Embryonic facial prominence (tissue), 1 donor: ENCODE measurements around the gene DENND2A.
"Not testable (repeated sequence)": the region's sequence is repeated elsewhere in the genome, so short reads cannot be mapped to it uniquely, and the experiment has no call there.

Source experiments
- DNase-seq: peaks from one replicate; pipeline ENCODE4 v3.0.0-alpha.2; 2016; ENCODE audit errors: extremely low spot score

DENND2A gene

GRCh38 chr7:140640727-140641523 lies at the start of gene DENND2A:
Gene DENND2A, minus strand, starts transcription at chr7:140640813. Its CDS starts 38,416 bp downstream, at chr7:140602397.
- peak; percentile 74 for DNase-seq

GRCh38 chr7:140689199-140690152 lies 48.9 kb upstream of the DENND2A start:
- DNase-seq = no peak

- DNase-seq = no peak
Measured at GRCh38 chr7:140688341-140688740, 47.7 kb upstream of the DENND2A start.

- no peak for DNase-seq
Measured at GRCh38 chr7:140686921-140687320, 46.3 kb upstream of the DENND2A start.

GRCh38 chr7:140685407-140686087 lies 44.9 kb upstream of the DENND2A start:
- DNase-seq = no peak

GRCh38 chr7:140684066-140684950 lies 43.7 kb upstream of the DENND2A start:
- no peak for DNase-seq

GRCh38 chr7:140683657-140684056 lies 43.0 kb upstream of the DENND2A start:
- no peak for DNase-seq

- DNase-seq = no peak
Measured at GRCh38 chr7:140681766-140682165, 41.2 kb upstream of the DENND2A start.

GRCh38 chr7:140680886-140681285 lies 40.3 kb upstream of the DENND2A start:
- DNase-seq = no peak

- DNase-seq = no peak
Measured at GRCh38 chr7:140679186-140679585, 38.6 kb upstream of the DENND2A start.

- no peak for DNase-seq
Measured at GRCh38 chr7:140678816-140679130, 38.2 kb upstream of the DENND2A start.

GRCh38 chr7:140678081-140678815 lies 37.6 kb upstream of the DENND2A start:
- no peak for DNase-seq

GRCh38 chr7:140677496-140677895 lies 36.9 kb upstream of the DENND2A start:
- no peak for DNase-seq

GRCh38 chr7:140676956-140677355 lies 36.3 kb upstream of the DENND2A start:
- not testable (repeated sequence) for DNase-seq

GRCh38 chr7:140676306-140676705 lies 35.7 kb upstream of the DENND2A start:
- no peak for DNase-seq

GRCh38 chr7:140675726-140676125 lies 35.1 kb upstream of the DENND2A start:
- no peak for DNase-seq

GRCh38 chr7:140674899-140675701 lies 34.5 kb upstream of the DENND2A start:
- no peak for DNase-seq

GRCh38 chr7:140674356-140674800 lies 33.8 kb upstream of the DENND2A start:
- DNase-seq = no peak

GRCh38 chr7:140673774-140674155 lies 33.2 kb upstream of the DENND2A start:
- no peak for DNase-seq
